HS-5 (cell line): ENCODE data around the gene AKAP17A.
"Not testable (repeated sequence)": the region's sequence is repeated elsewhere in the genome, so short reads cannot be mapped to it uniquely, and the experiment has no call there.

Source experiments
- DNase-seq: peaks from one replicate; pipeline ENCODE4 v3.0.0-alpha.2; 2012; ENCODE audit warnings: low read depth

The AKAP17A gene

GRCh38 chrX:1602299-1602698 lies 10.9 kb downstream of the AKAP17A start:
- DNase-seq, result no peak

GRCh38 chrX:1606496-1606895 lies 15.1 kb downstream of the AKAP17A start:
- no peak for DNase-seq

DNA sequence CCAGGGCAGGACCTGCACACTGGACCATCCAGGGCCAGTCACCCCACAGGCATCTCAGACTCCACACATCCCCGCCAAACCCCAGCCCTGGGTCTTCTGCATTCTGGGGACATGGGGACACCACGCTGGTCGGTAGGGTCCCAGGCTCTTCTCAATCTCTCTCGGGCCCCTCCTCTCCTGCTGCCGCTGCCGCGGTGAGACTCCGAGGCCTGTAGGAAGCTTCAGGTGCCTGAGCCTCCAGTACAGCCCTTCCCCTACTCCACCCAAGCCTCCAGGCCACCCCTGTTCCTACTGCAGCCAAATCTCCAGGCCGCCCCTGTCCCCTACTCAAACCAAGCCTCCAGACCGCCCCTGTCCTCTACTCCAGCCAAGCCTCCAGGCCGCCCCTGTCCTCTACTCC lies 17.9 kb downstream of the AKAP17A start:
- DNase-seq, result no peak

DNA sequence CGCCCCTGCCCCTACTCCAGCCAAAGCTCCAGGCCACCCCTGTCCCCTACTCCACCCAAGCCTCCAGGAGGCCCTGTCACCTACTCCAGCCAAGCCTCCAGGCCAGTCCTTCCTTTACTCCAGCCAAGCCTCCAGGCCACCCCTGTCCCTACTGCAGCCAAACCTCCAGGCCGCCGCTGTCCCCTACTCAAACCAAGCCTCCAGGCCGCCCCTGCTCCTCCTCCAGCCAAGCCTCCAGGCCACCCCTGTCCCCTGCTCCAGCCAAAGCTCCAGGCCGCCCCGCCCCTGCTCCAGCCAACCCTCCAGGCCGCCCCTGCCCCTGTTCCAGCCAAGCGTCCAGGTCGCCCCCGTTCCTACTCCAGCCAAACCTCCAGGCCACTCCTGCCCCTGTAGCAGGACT lies 18.4 kb downstream of the AKAP17A start:
- DNase-seq, result no peak

- no peak for DNase-seq
These were observed 18.8 kb downstream of the AKAP17A start for GRCh38 chrX:1610166-1610565.

GRCh38 chrX:1610736-1611135 lies 19.3 kb downstream of the AKAP17A start:
- no peak for DNase-seq

- no peak for DNase-seq
These were observed 21.4 kb downstream of the AKAP17A start for GRCh38 chrX:1612641-1613286.

GRCh38 chrX:1614927-1615326 lies 23.5 kb downstream of the AKAP17A start, which contains the start of gene ASMT:
ASMT (plus strand) TSS chrX:1615059; CDS start chrX:1615200, 141 bp downstream.
- DNase-seq, result no peak

DNA sequence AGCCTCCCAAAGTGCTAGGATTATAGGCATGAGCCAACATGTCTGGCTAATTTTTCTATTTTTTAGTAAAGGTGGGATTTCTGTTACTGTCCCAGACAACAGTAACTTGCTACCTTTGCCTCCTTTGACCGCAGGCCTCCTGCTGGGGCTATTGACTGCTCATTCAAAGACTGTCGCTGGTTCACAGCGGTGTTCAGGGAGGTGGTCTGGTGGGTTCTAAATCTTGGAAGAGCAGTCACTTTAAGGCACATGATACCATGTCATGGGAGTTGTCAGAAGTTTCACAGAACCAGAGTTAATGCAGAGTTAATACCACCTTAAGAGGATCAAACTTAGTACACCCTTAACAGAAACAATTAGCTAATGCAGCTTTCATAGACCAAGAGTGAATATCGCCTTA lies 27.3 kb downstream of the AKAP17A start:
- DNase-seq, result no peak

GRCh38 chrX:1623691-1624090 lies 32.3 kb downstream of the AKAP17A start:
- no peak for DNase-seq

GRCh38 chrX:1624158-1624860 lies 32.9 kb downstream of the AKAP17A start:
- not testable (repeated sequence) for DNase-seq

DNA sequence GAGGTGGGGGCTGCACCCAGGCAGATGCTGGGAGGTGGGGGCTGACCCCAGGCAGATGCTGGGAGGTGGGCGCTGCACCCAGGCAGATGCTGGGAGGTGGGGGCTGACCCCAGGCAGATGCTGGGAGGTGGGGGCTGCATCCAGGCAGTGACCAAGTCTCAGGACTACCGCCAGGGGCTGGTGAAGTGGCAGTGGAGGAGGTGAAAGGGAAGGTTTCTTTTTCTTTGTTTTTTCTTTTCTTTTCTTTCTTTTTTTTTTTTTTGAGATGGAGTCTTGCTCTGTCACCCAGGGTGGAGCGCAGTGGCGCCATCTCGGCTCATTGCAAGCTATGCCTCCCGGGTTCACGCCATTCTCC lies 33.4 kb downstream of the AKAP17A start:
- DNase-seq, result not testable (repeated sequence)

GRCh38 chrX:1629244-1629643 lies 37.8 kb downstream of the AKAP17A start:
- no peak for DNase-seq

GRCh38 chrX:1646009-1646408 lies 54.6 kb downstream of the AKAP17A start:
- no peak for DNase-seq

DNA sequence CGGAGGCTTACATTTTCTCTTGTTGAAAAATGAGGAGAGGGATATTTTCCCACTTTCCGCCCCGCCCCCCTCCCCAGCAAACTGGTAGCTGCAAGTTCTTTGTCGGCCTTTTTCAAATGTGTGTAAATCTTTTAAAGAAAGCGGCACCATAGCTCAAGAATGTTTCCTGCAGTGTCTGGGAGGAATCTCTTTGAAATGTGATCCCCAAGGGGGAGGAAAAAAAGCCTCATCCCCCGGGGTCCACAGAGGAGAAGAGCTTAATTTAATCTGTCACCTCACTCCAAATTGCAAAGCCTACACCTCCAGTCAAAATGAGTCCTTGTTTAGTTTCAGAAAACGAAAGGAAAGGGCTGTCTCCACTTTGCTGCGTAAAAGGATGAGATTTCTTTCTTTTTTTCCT lies 58.2 kb downstream of the AKAP17A start:
- no peak for DNase-seq
